H9 (cell line): ENCODE results near the gene FPR1. TPM values are rescaled to one million over a fixed set of nuclear protein-coding genes. Genes with fewer than 3 reads are reported as not detected.

Experiments used
- DNase-seq: peaks from one replicate; pipeline ENCODE4 v3.0.0-alpha.2; 2017
- H2AFZ ChIP-seq: one replicate; pipeline ENCODE4 v1.6.1; 2013; ENCODE audit warnings: mild to moderate bottlenecking, low read length, control low read depth, moderate library complexity
- H2AK5ac ChIP-seq: 2 replicates; pipeline ENCODE4 v1.6.1; 2013; ENCODE audit warnings: low read length, control low read depth, mixed read lengths; ENCODE audit not compliant: insufficient read length
- H2BK120ac ChIP-seq: one replicate; pipeline ENCODE4 v1.6.1; 2013; ENCODE audit warnings: low read depth, mild to moderate bottlenecking, low read length, control low read depth, inconsistent platforms; ENCODE audit not compliant: poor library complexity, severe bottlenecking
- H2BK12ac ChIP-seq: 2 replicates; pipeline ENCODE4 v1.6.1; 2013; ENCODE audit warnings: low read length, control low read depth, mixed read lengths, low read depth; ENCODE audit not compliant: insufficient read length
- H2BK15ac ChIP-seq: 2 replicates; pipeline ENCODE4 v1.6.1; 2013; ENCODE audit warnings: low read depth, low read length, control low read depth
- H2BK20ac ChIP-seq: one replicate; pipeline ENCODE4 v1.6.1; 2013; ENCODE audit warnings: low read depth, mild to moderate bottlenecking, low read length, control low read depth, inconsistent platforms; ENCODE audit not compliant: poor library complexity, severe bottlenecking
- H2BK5ac ChIP-seq: 2 replicates; pipeline ENCODE4 v1.6.1; 2013; ENCODE audit warnings: low read length, control low read depth, mixed read lengths; ENCODE audit not compliant: insufficient read length
- H3K14ac ChIP-seq: 2 replicates; pipeline ENCODE4 v1.6.1; 2013; ENCODE audit warnings: low read length, control low read depth; ENCODE audit not compliant: insufficient read depth
- H3K18ac ChIP-seq: 2 replicates; pipeline ENCODE4 v1.6.1; 2013; ENCODE audit warnings: low read depth, mild to moderate bottlenecking, mixed read lengths, low read length, control low read depth; ENCODE audit not compliant: insufficient read length
- H3K23ac ChIP-seq: 2 replicates; pipeline ENCODE4 v1.6.1; 2013; ENCODE audit warnings: low read length, control low read depth, mixed read lengths, low read depth; ENCODE audit not compliant: insufficient read length
- H3K23me2 ChIP-seq: 2 replicates; pipeline ENCODE4 v1.6.1; 2013; ENCODE audit warnings: low read depth, mild to moderate bottlenecking, mixed read lengths, low read length, control low read depth; ENCODE audit not compliant: insufficient read length, poor library complexity, severe bottlenecking
- H3K27ac ChIP-seq: 2 replicates; pipeline ENCODE4 v1.5.1; 2013; ENCODE audit warnings: low read length, control low read depth, mixed read lengths, low read depth; ENCODE audit not compliant: insufficient read length
- H3K27me3 ChIP-seq: 2 replicates; pipeline ENCODE4 v1.6.1; 2013; ENCODE audit warnings: low read length, control low read depth, inconsistent platforms; ENCODE audit not compliant: insufficient read depth
- H3K4ac ChIP-seq: 2 replicates; pipeline ENCODE4 v1.6.1; 2013; ENCODE audit warnings: low read depth, mild to moderate bottlenecking, control low read depth, inconsistent platforms, low read length, moderate library complexity
- H3K4me1 ChIP-seq: 2 replicates; pipeline ENCODE4 v1.6.1; 2013; ENCODE audit warnings: low read length, control low read depth, inconsistent platforms; ENCODE audit not compliant: insufficient read depth
- H3K4me2 ChIP-seq: 2 replicates; pipeline ENCODE4 v1.6.1; 2013; ENCODE audit warnings: low read length, control low read depth, mixed read lengths; ENCODE audit not compliant: insufficient read length, insufficient read depth
- H3K56ac ChIP-seq: 2 replicates; pipeline ENCODE4 v1.6.1; 2013; ENCODE audit warnings: low read depth, mild to moderate bottlenecking, mixed read lengths, low read length, control low read depth; ENCODE audit not compliant: insufficient read length
- H3K79me1 ChIP-seq: 2 replicates; pipeline ENCODE4 v1.6.1; 2013; ENCODE audit warnings: low read depth, mild to moderate bottlenecking, moderate library complexity, low read length, control low read depth, inconsistent platforms; ENCODE audit not compliant: insufficient read depth, poor library complexity, severe bottlenecking
- H3K79me2 ChIP-seq: 2 replicates; pipeline ENCODE4 v1.6.1; 2013; ENCODE audit warnings: low read length, control low read depth, inconsistent platforms; ENCODE audit not compliant: insufficient read depth
- H3K9ac ChIP-seq: 2 replicates; pipeline ENCODE4 v1.6.1; 2013; ENCODE audit warnings: low read length, control low read depth, mixed read lengths; ENCODE audit not compliant: insufficient read length; ENCODE audit errors: extremely low read depth
- H3K9me3 ChIP-seq: one replicate; pipeline ENCODE4 v1.6.1; 2013; ENCODE audit warnings: low read depth, low read length, inconsistent platforms; ENCODE audit not compliant: control insufficient read depth
- H3T11ph ChIP-seq: one replicate; pipeline ENCODE4 v1.6.1; 2013; ENCODE audit warnings: mild to moderate bottlenecking, low read length, control low read depth, inconsistent platforms
- H4K20me1 ChIP-seq: one replicate; pipeline ENCODE4 v1.6.1; 2013; ENCODE audit not compliant: control insufficient read depth, insufficient read length, insufficient read depth
- H4K5ac ChIP-seq: 2 replicates; pipeline ENCODE4 v1.6.1; 2013; ENCODE audit warnings: low read depth, mild to moderate bottlenecking, mixed read lengths, low read length, control low read depth; ENCODE audit not compliant: insufficient read length
- H4K8ac ChIP-seq: replicated peaks from 2 replicates; pipeline ENCODE4 v1.6.1; 2013; ENCODE audit warnings: low read length, control low read depth, mixed read lengths, low read depth; ENCODE audit not compliant: insufficient read length
- H4K91ac ChIP-seq: 2 replicates; pipeline ENCODE4 v1.6.1; 2013; ENCODE audit warnings: low read depth, mild to moderate bottlenecking, moderate library complexity, mixed read lengths, low read length, control low read depth; ENCODE audit not compliant: insufficient read length
- H3K27ac Mint-ChIP-seq, 3 experiments: 2 replicates in 2 of 3; 3 replicates in 1 of 3; pipeline ENCODE4 v1.8.0; 2020 to 2021; ENCODE audit warnings: mixed read lengths in 3 of 3, mild to moderate bottlenecking in 1 of 3, moderate library complexity in 1 of 3
- H3K27me3 Mint-ChIP-seq: 2 replicates; pipeline ENCODE4 v1.8.0; 2021; ENCODE audit warnings: low read depth, mild to moderate bottlenecking, moderate library complexity, mixed read lengths
- H3K36me3 Mint-ChIP-seq, 3 experiments: 2 replicates in 2 of 3; 3 replicates in 1 of 3; pipeline ENCODE4 v1.8.0; 2020 to 2021; ENCODE audit warnings: low read depth in 3 of 3, mixed read lengths in 3 of 3; ENCODE audit not compliant: insufficient read depth in 1 of 3
- H3K4me1 Mint-ChIP-seq, 2 experiments: 2 replicates each; pipeline ENCODE4 v1.8.0; 2020; ENCODE audit warnings: mixed read lengths in 2 of 2
- H3K4me3 Mint-ChIP-seq, 2 experiments: 2 replicates in 1 of 2; 3 replicates in 1 of 2; pipeline ENCODE4 v1.8.0; 2020 to 2021; ENCODE audit warnings: mild to moderate bottlenecking in 2 of 2, mixed read lengths in 2 of 2, moderate library complexity in 1 of 2
- H3K9me3 Mint-ChIP-seq, 2 experiments: 2 replicates in 1 of 2; 3 replicates in 1 of 2; pipeline ENCODE4 v1.8.0; 2020; ENCODE audit warnings: mild to moderate bottlenecking in 2 of 2, mixed read lengths in 2 of 2, moderate library complexity in 1 of 2
- WGBS: extraction: QIAGEN DNeasy Blood & Tissue Kit; methylation state at CpG from one replicate; pipeline ENCODE4 v1.1.7; 2013; ENCODE audit warnings: missing lambda C conversion rate, low lambda C conversion rate, mixed read lengths; ENCODE audit not compliant: insufficient read length; ENCODE audit errors: extremely low coverage; 5-methylcytosine and 5-hydroxymethylcytosine counted together
- total RNA-seq: library from RNA; stranded (reverse); gene quantifications from 2 replicates; pipeline ENCODE4 v1.2.1, GENCODE V29; 2021
- TF ChIP-seq, protein P1 (sequence below): fragments of 200-600 bp; sonication (generic); conservative IDR thresholded peaks from 3 replicates; pipeline ENCODE4 v1.8.0; 2021; ENCODE audit warnings: antibody characterized with exemption, mild to moderate bottlenecking

FPR1 gene
- total RNA-seq, 1 experiment from 2014 or later = not detected

DNA sequence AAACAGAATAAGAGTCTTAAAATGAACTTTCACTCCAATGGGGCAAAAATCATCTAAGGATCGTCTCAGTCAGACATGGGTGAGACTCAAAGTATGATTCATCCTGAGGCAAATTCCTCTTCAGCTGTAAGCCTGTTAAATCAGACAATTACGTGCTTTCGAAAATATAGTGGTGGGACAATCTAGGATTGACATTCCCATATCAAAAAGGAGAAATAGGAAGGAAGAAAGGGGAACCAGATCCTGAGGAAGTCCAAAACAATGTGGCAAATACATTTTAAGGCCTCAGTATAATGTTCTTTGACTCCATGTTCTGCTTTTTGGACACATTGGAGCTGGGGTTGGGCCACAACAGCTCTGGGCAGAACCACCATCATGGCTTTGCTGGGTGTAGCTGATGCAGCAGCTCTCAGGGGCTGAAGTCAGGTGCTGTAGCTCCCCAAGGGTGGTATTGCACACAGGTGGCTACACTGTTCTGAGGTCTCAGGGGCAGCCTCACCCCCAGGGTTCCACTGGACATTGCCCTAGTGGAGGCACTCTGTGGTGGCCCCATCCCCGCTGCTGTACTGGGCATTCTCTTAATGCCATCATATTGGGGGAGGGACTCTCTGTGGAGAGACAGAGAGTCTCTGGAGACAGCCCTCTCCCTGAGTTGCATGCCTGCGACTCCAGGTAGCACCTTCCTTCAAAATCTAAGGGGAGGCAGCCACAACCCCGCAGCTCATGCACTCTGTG is 37.5 kb upstream of the FPR1 start:
- Mint-ChIP-seq H3K36me3 (peaks cover 0 to 6% (median 3%) of the 10 kb centered on the region in 3 experiments; a peak in 1 of 7 replicates), H3K4me1 (no peaks in the 10 kb centered on the region), H3K4me3 (no peak overlapping the region), H3K27ac (no peak overlapping the region), H3K27me3 (peaks cover 8% of the 10 kb centered on the region), H3K9me3 (peaks cover 50 to 66% of the 10 kb centered on the region in 2 experiments)
- Histone ChIP-seq H3K27me3 (no peaks in the 10 kb centered on the region), H3K27ac (no peak overlapping the region), H3T11ph (no peak overlapping the region), H2AFZ (no peak overlapping the region), H3K23ac (no peak overlapping the region), H3K14ac (no peak overlapping the region), H3K4ac (no peak overlapping the region), H2BK20ac (no peak overlapping the region), H3K4me1 (no peaks in the 10 kb centered on the region), H4K20me1 (no peaks in the 10 kb centered on the region), H3K9ac (no peak overlapping the region), H3K56ac (no peak overlapping the region), H4K8ac (no peak overlapping the region), H3K9me3 (no peaks in the 10 kb centered on the region), H3K23me2 (no peaks in the 10 kb centered on the region), H3K79me1 (no peaks in the 10 kb centered on the region), H2AK5ac (no peak overlapping the region), H2BK120ac (no peak overlapping the region), H3K18ac (no peak overlapping the region), H4K91ac (no peak overlapping the region), H3K4me2 (no peak overlapping the region), H2BK12ac (no peak overlapping the region), H3K79me2 (no peaks in the 10 kb centered on the region), H4K5ac (no peak overlapping the region), H2BK5ac (no peak overlapping the region), H2BK15ac (no peak overlapping the region)
- no CpG with 5 or more reads among the region's 6 CpGs for WGBS
- no peak for DNase-seq
- TF ChIP-seq, protein P1, sequence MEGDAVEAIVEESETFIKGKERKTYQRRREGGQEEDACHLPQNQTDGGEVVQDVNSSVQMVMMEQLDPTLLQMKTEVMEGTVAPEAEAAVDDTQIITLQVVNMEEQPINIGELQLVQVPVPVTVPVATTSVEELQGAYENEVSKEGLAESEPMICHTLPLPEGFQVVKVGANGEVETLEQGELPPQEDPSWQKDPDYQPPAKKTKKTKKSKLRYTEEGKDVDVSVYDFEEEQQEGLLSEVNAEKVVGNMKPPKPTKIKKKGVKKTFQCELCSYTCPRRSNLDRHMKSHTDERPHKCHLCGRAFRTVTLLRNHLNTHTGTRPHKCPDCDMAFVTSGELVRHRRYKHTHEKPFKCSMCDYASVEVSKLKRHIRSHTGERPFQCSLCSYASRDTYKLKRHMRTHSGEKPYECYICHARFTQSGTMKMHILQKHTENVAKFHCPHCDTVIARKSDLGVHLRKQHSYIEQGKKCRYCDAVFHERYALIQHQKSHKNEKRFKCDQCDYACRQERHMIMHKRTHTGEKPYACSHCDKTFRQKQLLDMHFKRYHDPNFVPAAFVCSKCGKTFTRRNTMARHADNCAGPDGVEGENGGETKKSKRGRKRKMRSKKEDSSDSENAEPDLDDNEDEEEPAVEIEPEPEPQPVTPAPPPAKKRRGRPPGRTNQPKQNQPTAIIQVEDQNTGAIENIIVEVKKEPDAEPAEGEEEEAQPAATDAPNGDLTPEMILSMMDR = no peak
